Occipital lobe (tissue), 2 donors: ENCODE results near the gene OTOP2. TPM values are rescaled to one million over a fixed set of nuclear protein-coding genes. Genes with fewer than 3 reads are reported as not detected.
"Not testable (repeated sequence)": the region's sequence is repeated elsewhere in the genome, so short reads cannot be mapped to it uniquely, and the experiment has no call there.

Source experiments
- DNase-seq: peaks from one replicate; lab custom pipeline; 2025; lab: John Stamatoyannopoulos, UW
- total RNA-seq: library from RNA; depleted of rRNA; stranded (reverse); fragments of >200 nt; gene quantifications from one replicate; pipeline ENCODE4 v1.2.3, GENCODE V29; 2014

Gene OTOP2
- total RNA-seq, 1 donor from 2014 or later: not detected

GRCh38 chr17:74901353-74902135, 22.5 kb upstream of the OTOP2 start:
- DNase-seq: no peak

GRCh38 chr17:74903034-74903433, 21.0 kb upstream of the OTOP2 start:
- DNase-seq: no peak

GRCh38 chr17:74903671-74904070, 20.4 kb upstream of the OTOP2 start:
- DNase-seq: no peak

- no peak for DNase-seq
Observed at GRCh38 chr17:74904687-74905409, 19.2 kb upstream of the OTOP2 start.

- not testable (repeated sequence) for DNase-seq
Observed at GRCh38 chr17:74906214-74906793, 17.8 kb upstream of the OTOP2 start.

- DNase-seq: no peak
Observed at GRCh38 chr17:74907012-74907411, 17.1 kb upstream of the OTOP2 start.

- DNase-seq: not testable (repeated sequence)
Observed at GRCh38 chr17:74909097-74909496, 15.0 kb upstream of the OTOP2 start.

- not testable (repeated sequence) for DNase-seq
Observed at GRCh38 chr17:74911423-74911822, 12.7 kb upstream of the OTOP2 start.

- DNase-seq: no peak
Observed at GRCh38 chr17:74916136-74916850, 7.8 kb upstream of the OTOP2 start.

GRCh38 chr17:74916851-74917199, 7.2 kb upstream of the OTOP2 start:
- DNase-seq: no peak

GRCh38 chr17:74917430-74917829, 6.6 kb upstream of the OTOP2 start:
- no peak for DNase-seq

- DNase-seq: no peak
Observed at GRCh38 chr17:74918906-74919305, 5.2 kb upstream of the OTOP2 start.

GRCh38 chr17:74919440-74920305, 4.4 kb upstream of the OTOP2 start:
- DNase-seq: no peak

GRCh38 chr17:74920306-74920620, 3.8 kb upstream of the OTOP2 start:
- DNase-seq: no peak

GRCh38 chr17:74920642-74921025, 3.4 kb upstream of the OTOP2 start:
- no peak for DNase-seq

GRCh38 chr17:74921026-74921681, 2.9 kb upstream of the OTOP2 start:
- no peak for DNase-seq

- no peak for DNase-seq
Observed at GRCh38 chr17:74921769-74922168, 2.3 kb upstream of the OTOP2 start.

GRCh38 chr17:74922172-74922571, 1.9 kb upstream of the OTOP2 start:
- DNase-seq: no peak

GRCh38 chr17:74922694-74923537, 1.2 kb upstream of the OTOP2 start, which contains the start of gene USH1G:
USH1G (minus strand) TSS chr17:74923255; CDS start chr17:74923073, 182 bp downstream.
- DNase-seq: no peak
